GM19397 (cell line): Measurements from ENCODE around the gene MTR.

Experiments
- ATAC-seq: cut with Tn5 transposase; IDR thresholded peaks from one replicate; pipeline ENCODE4 v1.9.1; 2021; ENCODE audit warnings: mild to moderate bottlenecking, moderate library complexity; ENCODE audit not compliant: unreplicated experiment

The MTR gene

DNA sequence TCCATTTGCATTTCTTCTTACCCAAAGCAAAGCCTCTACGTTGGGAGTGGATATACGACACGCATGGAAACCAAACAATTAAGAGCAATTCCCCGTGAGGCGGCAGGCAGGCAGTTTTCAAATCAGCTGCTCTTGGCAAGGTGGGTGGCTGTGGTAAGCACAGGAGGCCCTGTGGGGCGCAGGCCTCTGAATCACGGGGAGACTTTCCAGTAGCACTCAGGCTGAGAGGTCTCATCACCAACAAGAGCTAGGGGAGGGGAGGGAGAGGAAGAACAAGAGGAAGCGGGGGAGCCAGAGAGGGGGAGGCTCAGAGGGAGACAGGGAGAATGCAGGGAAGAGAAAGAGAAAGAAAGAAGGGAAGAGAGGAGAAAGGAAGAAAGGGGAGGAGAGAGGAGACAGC is 152.7 kb downstream of the MTR start:
- ATAC-seq = no peak

DNA sequence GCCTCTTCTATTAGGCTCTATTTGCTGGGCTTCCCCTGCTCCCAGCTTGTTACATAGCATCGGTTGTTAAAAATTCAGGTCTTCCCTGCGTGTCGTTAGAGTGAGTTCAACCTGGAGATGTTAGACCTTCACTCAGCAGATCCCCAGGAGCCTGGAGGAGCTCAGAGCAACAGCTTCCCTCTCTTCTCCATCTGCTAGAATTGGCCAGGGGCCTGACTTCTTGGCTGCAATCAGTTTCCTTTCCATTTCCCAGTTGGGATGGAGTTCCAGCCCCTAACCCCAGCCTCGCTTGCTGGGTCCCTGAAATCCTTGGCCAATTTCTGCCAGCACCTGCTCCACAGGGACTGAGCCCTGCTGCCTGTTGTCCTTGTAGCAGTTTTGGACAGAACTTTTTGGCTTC is 153.3 kb downstream of the MTR start:
- no peak for ATAC-seq

DNA sequence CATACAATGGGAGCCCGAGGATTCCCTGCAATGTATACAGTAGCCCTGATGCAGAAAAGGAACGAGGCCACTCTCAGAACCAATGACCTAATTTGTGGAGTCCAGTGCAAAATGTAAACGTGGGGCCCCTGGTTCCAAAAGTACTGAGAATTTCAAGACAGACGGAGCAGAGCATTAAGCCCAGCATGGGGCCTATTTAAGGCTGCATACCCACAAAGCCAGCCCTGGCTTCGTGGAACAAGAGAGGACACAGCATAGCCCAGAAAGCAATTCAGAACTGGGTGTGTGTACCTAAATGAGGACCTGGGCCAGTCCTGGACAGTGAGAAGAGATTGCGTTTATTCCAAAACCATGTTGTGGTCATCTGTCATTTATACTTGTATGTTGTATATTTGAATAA is 153.9 kb downstream of the MTR start:
- ATAC-seq = no peak

DNA sequence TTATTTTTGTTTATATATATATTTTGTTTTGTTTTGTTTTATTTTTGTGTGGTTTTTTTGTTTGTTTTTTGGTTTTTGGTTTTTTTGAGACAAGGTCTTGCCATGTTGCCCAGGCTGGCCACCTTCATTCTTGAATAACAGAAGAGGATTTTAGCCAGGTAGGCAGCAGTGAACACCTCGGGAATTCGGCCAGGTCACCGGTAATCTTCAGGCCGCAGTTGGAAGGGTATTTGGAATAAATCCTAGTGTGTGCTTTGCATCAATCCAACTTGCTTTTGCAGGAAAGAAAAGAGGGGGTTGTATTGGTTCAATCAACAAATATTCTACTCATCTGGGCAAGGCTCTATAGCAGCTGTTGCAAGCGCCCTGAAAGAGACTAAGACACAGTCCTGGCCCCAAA is 155.3 kb downstream of the MTR start:
- ATAC-seq = no peak

DNA sequence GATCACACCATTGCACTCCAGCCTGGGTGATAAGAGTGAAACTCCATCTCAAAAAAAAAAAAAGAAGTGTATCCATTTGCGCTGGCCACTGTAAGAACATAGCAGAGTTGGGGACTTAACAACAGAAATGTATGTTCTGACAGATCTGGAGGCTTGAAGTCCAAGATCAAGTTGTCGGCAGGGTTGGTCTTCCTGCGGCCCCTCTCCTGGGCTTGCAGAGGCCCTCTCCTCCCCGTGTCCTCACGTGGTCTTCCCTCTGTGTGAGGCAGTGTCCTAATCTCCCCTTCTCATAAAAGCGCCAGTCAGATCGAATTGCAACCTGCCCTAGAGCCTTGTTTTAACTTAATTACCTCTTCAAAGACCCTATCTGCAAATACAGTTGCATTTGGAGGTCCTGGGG is 156.6 kb downstream of the MTR start:
- ATAC-seq = no peak

DNA sequence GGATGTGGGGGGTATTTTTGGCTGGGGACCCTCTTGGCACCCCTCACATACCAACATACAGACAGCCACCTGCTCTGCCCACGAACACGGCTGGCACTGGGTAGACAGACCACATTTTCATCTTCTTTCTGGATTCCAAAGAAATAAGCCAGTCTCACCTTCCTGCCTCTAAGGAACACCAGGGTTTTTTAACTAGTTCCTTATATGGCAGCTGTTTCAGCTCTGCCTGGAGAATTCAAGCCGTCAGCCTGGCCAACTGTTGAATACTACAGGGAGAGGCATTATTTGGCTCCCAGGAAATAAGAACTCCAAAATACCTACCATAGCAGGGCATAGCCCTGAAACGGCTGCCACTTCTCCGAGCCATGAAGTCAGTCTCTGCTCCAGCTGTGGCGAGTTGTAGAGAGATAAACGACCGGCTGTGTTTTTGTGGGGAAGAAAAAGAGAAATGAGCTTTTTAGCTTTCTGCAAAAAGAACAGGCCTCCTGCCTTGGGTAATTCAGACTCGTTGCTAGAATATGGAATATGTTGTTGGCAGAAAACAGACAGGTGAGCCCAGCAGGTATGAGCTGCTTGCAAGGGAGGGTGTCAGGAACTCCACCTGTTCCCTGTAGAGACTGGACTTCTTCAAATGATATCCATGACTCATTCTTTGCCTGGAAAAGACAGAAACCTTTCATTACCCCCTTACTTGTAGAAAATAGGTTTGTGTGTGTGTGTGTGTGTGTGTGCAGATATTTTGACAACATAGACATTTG is 157.3 kb downstream of the MTR start:
- no peak for ATAC-seq

DNA sequence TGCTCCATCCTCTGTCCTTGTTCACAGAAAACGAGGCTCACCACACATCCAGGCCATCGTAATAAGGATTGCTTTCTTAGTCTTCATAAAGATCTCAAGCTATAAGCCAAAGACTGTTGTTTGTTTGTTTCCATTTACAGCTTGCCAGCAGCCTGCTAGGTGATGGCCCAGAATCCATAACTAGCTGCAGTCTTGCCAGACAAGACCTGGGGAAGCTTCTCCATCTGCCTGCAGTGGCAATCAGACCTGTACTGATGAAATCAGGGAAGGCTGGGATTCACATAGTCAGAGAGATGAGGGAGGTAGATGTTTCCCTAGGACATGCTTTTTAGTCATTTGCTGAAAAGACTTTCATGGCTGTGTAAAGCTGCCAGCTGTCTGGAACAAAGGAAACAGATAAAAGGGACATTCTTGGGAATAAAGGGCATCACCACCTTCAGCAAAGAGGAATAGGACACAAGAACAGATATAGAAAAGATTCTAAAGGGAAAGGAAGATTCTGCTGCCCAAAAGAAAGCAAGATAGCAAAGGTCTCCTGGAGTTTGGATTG is 158.1 kb downstream of the MTR start:
- no peak for ATAC-seq
